Measurements from ENCODE around the gene S100A13. TPM values are rescaled to one million over a fixed set of nuclear protein-coding genes. Genes with fewer than 3 reads are reported as not detected.

S100A13 gene
- total RNA-seq, 2 experiments from 2014 or later, result 4.8 to 10.3 TPM

DNA sequence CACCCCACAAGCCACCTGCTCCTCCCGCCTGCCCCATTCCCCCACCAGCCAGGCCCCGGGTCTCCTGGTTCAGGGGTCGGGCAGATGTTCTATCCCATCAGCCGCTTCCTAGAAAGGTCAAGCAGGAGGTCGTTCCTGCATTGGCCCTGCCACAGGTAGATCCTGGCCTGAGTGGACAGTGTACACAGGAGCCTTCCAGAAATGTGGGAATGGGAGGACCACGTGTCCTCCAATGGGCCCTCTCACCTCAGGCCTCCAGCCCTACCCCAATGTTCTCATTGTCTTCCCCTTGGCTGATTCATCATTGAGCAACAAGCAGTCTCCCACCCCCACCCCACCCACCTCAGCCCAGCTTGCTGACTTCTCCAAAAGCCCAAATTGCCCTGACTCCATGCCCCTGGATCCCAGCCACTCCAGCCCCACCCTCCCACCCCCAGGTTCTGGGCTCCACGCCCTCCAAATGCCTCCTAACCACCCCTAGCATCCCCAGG, 16.4 kb downstream of the S100A13 start:
- no peaks in the 10 kb centered on the region for H3K36me3 ChIP-seq (ENCODE audit: insufficient read depth, low read length)
- H3K79me2 ChIP-seq (ENCODE audit: insufficient read depth, low read depth, low read length), result no peaks in the 10 kb centered on the region
- no peak for DNase-seq (ENCODE audit: low spot score)
- no peaks in the 10 kb centered on the region for H3K9me3 ChIP-seq (ENCODE audit: low read length)
- CTCF ChIA-PET (ENCODE audit: unreplicated experiment), result no interaction called here
- H3K4me2 ChIP-seq (ENCODE audit: low read length), result no peak overlapping the region
- intact Hi-C loops (cut with micrococcal nuclease; ENCODE audit: unreplicated experiment), result no loop called here
- no peaks in the 10 kb centered on the region for H4K20me1 ChIP-seq (ENCODE audit: insufficient read depth, low read length)
- H3K27ac ChIP-seq (ENCODE audit: low read depth, low read length, poor library complexity, severe bottlenecking), result no peak overlapping the region
- H3K4me1 ChIP-seq (ENCODE audit: insufficient read depth, low read length, poor library complexity, severe bottlenecking), result no peaks in the 10 kb centered on the region
- H2AFZ ChIP-seq (ENCODE audit: low read length), result no peak overlapping the region
- no peaks in the 10 kb centered on the region for H3K9me2 ChIP-seq (ENCODE audit: insufficient read depth, low read length)
- TF ChIP-seq, protein P1, sequence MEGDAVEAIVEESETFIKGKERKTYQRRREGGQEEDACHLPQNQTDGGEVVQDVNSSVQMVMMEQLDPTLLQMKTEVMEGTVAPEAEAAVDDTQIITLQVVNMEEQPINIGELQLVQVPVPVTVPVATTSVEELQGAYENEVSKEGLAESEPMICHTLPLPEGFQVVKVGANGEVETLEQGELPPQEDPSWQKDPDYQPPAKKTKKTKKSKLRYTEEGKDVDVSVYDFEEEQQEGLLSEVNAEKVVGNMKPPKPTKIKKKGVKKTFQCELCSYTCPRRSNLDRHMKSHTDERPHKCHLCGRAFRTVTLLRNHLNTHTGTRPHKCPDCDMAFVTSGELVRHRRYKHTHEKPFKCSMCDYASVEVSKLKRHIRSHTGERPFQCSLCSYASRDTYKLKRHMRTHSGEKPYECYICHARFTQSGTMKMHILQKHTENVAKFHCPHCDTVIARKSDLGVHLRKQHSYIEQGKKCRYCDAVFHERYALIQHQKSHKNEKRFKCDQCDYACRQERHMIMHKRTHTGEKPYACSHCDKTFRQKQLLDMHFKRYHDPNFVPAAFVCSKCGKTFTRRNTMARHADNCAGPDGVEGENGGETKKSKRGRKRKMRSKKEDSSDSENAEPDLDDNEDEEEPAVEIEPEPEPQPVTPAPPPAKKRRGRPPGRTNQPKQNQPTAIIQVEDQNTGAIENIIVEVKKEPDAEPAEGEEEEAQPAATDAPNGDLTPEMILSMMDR (conservative IDR thresholded peaks at IDR 0.05; ENCODE audit: low read length), result no peak
- no peak for TF ChIP-seq EZH2phosphoT487 (IDR thresholded peaks at IDR 0.05; ENCODE audit: borderline replicate concordance, low read depth, low read length)
- POLR2A ChIA-PET, result no interaction called here
- H3K4me3 ChIP-seq (ENCODE audit: low read depth, low read length, poor library complexity, severe bottlenecking), result no peak overlapping the region
- no TSS peak for BruUV-seq (replicated peaks)

DNA sequence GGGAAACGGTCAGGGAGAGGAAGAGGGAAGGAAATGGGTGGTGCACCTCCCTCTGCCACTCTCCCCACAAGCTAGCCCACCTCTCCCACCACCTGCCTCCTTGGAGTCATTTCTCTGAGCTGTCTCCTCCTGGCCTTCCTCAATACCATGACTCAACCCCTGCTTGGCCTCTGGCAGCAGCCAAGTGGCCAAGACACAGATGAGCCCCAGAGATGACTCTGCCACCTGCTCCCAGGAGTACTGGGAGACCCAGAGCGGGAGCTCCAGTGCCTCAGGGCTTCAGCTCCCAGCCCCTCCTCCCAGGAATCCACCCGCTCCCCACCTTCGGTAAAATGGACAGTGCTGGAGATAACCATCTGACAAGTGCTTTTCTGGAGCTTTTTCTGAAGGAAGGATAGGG, 17.0 kb downstream of the S100A13 start:
- H3K4me3 ChIP-seq (ENCODE audit: low read depth, low read length, poor library complexity, severe bottlenecking), result no peak overlapping the region
- H3K9me2 ChIP-seq (ENCODE audit: insufficient read depth, low read length), result no peaks in the 10 kb centered on the region
- DNase-seq (ENCODE audit: low spot score), result no peak
- no peak overlapping the region for H3K4me2 ChIP-seq (ENCODE audit: low read length)
- POLR2A ChIA-PET, result no interaction called here
- CTCF ChIA-PET (ENCODE audit: unreplicated experiment), result no interaction called here
- H3K9me3 ChIP-seq (ENCODE audit: low read length), result no peaks in the 10 kb centered on the region
- intact Hi-C loops (cut with micrococcal nuclease; ENCODE audit: unreplicated experiment), result no loop called here
- H3K36me3 ChIP-seq (ENCODE audit: insufficient read depth, low read length), result no peaks in the 10 kb centered on the region
- H3K27ac ChIP-seq (ENCODE audit: low read depth, low read length, poor library complexity, severe bottlenecking), result no peak overlapping the region
- H2AFZ ChIP-seq (ENCODE audit: low read length), result no peak overlapping the region
- no peaks in the 10 kb centered on the region for H4K20me1 ChIP-seq (ENCODE audit: insufficient read depth, low read length)
- H3K79me2 ChIP-seq (ENCODE audit: insufficient read depth, low read depth, low read length), result no peaks in the 10 kb centered on the region
- no TSS peak for BruUV-seq (replicated peaks)
- no peaks in the 10 kb centered on the region for H3K4me1 ChIP-seq (ENCODE audit: insufficient read depth, low read length, poor library complexity, severe bottlenecking)
- TF ChIP-seq EZH2phosphoT487 (IDR thresholded peaks at IDR 0.05; ENCODE audit: borderline replicate concordance, low read depth, low read length), result no peak
- TF ChIP-seq, protein P1 (conservative IDR thresholded peaks at IDR 0.05; ENCODE audit: low read length), result no peak

DNA sequence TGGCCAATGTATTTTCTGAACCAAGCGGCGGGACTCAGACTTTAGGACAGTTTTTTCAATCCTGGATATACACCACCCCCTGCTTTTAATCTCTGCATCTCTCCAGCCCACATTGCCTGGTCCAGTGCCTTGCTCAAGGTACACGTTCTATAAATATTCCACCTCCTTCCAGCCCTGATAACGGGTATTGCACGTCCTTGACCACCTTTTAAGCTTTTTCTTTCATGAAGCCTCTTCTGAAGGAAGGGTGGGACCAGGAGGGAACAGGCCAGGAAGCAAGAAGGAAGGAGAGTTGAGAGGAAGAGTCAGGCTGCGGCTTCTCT, 17.8 kb downstream of the S100A13 start:
- no peak for DNase-seq (ENCODE audit: low spot score)
- H3K4me3 ChIP-seq (ENCODE audit: low read depth, low read length, poor library complexity, severe bottlenecking), result no peak overlapping the region
- H3K9me2 ChIP-seq (ENCODE audit: insufficient read depth, low read length), result no peaks in the 10 kb centered on the region
- intact Hi-C loops (cut with micrococcal nuclease; ENCODE audit: unreplicated experiment), result no loop called here
- no peak overlapping the region for H2AFZ ChIP-seq (ENCODE audit: low read length)
- no peaks in the 10 kb centered on the region for H3K9me3 ChIP-seq (ENCODE audit: low read length)
- no peaks in the 10 kb centered on the region for H3K4me1 ChIP-seq (ENCODE audit: insufficient read depth, low read length, poor library complexity, severe bottlenecking)
- POLR2A ChIA-PET, result no interaction called here
- TF ChIP-seq EZH2phosphoT487 (IDR thresholded peaks at IDR 0.05; ENCODE audit: borderline replicate concordance, low read depth, low read length), result no peak
- TF ChIP-seq, protein P1 (conservative IDR thresholded peaks at IDR 0.05; ENCODE audit: low read length), result no peak
- no peak overlapping the region for H3K4me2 ChIP-seq (ENCODE audit: low read length)
- no peaks in the 10 kb centered on the region for H4K20me1 ChIP-seq (ENCODE audit: insufficient read depth, low read length)
- no peaks in the 10 kb centered on the region for H3K36me3 ChIP-seq (ENCODE audit: insufficient read depth, low read length)
- no peak overlapping the region for H3K27ac ChIP-seq (ENCODE audit: low read depth, low read length, poor library complexity, severe bottlenecking)
- no TSS peak for BruUV-seq (replicated peaks)
- H3K79me2 ChIP-seq (ENCODE audit: insufficient read depth, low read depth, low read length), result no peaks in the 10 kb centered on the region
- CTCF ChIA-PET (ENCODE audit: unreplicated experiment), result no interaction called here

All from OCI-LY7 (cell line).